ENCODE measurements around the gene ZNF266. TPM values are rescaled to one million over a fixed set of nuclear protein-coding genes. Genes with fewer than 3 reads are reported as not detected.

Gene ZNF266
- total RNA-seq: 7.1 and 12.4 TPM in 2 replicates

DNA sequence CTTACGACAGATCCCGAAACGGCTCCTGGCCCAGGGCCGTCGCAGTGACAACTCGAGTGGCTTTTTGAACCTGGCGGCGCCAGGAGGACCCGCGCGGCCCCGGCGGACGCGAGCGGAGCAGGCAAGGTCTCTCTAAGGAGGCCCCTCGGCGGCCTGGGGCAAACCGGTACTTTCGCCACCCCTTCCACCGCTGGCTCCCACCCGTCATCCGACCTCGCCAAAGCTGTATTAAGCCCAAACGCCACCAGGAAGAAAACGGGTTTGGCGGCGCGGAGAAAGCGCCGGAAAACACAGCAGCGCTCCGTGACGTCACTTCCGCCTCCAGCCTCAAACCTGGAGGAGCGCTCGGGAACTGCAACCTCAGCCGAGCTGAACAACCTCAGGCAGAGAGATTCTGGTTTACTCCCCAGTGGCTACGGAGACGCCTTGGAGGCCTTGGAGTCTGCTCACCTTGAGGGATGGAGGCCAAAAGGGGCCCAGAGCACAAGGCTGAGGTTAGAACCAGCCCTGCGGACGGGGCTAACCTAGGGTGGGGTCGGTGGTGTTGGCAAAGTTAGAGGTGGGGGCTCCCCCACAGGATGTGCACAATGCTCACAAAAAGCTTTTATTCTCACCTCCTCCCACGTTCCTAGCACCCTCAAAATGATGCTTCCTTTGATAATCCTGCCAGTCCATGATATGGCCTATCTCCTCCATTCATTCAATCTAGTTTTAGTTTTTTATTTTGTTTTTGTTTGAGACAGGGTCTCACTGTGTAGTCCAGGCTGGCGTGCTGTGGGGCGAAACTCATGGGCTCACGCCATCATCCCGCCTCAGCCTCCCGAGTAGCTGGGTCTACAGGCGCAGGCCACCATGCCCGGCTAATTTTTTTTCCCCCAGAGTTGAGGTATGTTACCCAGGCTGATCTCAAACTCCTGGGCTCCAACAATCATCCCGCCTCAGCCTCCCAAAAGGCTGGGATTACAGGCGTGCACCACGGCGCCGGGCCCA lies at the start of gene ZNF266:
Gene ZNF266, minus strand, starts transcription at position 295 of the 990 bp plus-strand sequence. CDS start 15,484 bp downstream, outside the sequence.

GRCh38 chr19:9362905-9363304 lies 72.5 kb downstream of the ZNF266 start, which contains the start of gene ZNF177:
Gene ZNF177 (plus strand): TSS chr19:9363013. CDS start chr19:9378312, 15,299 bp downstream.

Other genes starting within 250 kb of the ZNF266 start
- gene OR7D4, start 216.0 kb downstream of the ZNF266 start, total RNA-seq: not detected in 2 replicates
- gene OR7E24, start 184.6 kb downstream of the ZNF266 start, total RNA-seq: not detected in 2 replicates
- 15.7 and 17.4 TPM in 2 replicates for gene ZNF699, start 125.7 kb downstream of the ZNF266 start, total RNA-seq
- gene ZNF559, start 111.4 kb downstream of the ZNF266 start, total RNA-seq: 13.0 and 13.4 TPM in 2 replicates
- 0.89 and 2.9 TPM in 2 replicates for gene ZNF177, start 72.6 kb downstream of the ZNF266 start, total RNA-seq
- 0.11 and 0.75 TPM in 2 replicates for gene ZNF560, start 63.0 kb upstream of the ZNF266 start, total RNA-seq
- 19.4 and 25.7 TPM in 2 replicates for gene ZNF426, start 103.1 kb upstream of the ZNF266 start, total RNA-seq
- 41.0 and 45.8 TPM in 2 replicates for gene ZNF121, start 148.9 kb upstream of the ZNF266 start, total RNA-seq
- 43.3 and 59.1 TPM in 2 replicates for gene ZNF561, start 185.7 kb upstream of the ZNF266 start, total RNA-seq
- gene ZNF562, start 239.5 kb upstream of the ZNF266 start, total RNA-seq: 26.0 and 28.0 TPM in 2 replicates